Measurements from ENCODE around the gene DMXL1.
"Not testable (repeated sequence)": the region's sequence is repeated elsewhere in the genome, so short reads cannot be mapped to it uniquely, and the experiment has no call there.

Gene DMXL1

GRCh38 chr5:119063579-119064379, 7.1 kb upstream of the DMXL1 start:
- no peak overlapping the region for H3K4me3 ChIP-seq (ENCODE audit: low read depth, low read length)
- TF ChIP-seq, protein P1, sequence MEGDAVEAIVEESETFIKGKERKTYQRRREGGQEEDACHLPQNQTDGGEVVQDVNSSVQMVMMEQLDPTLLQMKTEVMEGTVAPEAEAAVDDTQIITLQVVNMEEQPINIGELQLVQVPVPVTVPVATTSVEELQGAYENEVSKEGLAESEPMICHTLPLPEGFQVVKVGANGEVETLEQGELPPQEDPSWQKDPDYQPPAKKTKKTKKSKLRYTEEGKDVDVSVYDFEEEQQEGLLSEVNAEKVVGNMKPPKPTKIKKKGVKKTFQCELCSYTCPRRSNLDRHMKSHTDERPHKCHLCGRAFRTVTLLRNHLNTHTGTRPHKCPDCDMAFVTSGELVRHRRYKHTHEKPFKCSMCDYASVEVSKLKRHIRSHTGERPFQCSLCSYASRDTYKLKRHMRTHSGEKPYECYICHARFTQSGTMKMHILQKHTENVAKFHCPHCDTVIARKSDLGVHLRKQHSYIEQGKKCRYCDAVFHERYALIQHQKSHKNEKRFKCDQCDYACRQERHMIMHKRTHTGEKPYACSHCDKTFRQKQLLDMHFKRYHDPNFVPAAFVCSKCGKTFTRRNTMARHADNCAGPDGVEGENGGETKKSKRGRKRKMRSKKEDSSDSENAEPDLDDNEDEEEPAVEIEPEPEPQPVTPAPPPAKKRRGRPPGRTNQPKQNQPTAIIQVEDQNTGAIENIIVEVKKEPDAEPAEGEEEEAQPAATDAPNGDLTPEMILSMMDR (IDR thresholded peaks at IDR 0.05; ENCODE audit: insufficient read depth, low read depth, low read length, missing control alignments) = no peak
- no peak for DNase-seq (ENCODE audit: low read depth)

GRCh38 chr5:119067450-119067849, 3.4 kb upstream of the DMXL1 start:
- TF ChIP-seq, protein P1 (IDR thresholded peaks at IDR 0.05; ENCODE audit: insufficient read depth, low read depth, low read length, missing control alignments) = no peak
- DNase-seq (ENCODE audit: low read depth) = no peak
- H3K4me3 ChIP-seq (ENCODE audit: low read depth, low read length) = no peak overlapping the region

DNA sequence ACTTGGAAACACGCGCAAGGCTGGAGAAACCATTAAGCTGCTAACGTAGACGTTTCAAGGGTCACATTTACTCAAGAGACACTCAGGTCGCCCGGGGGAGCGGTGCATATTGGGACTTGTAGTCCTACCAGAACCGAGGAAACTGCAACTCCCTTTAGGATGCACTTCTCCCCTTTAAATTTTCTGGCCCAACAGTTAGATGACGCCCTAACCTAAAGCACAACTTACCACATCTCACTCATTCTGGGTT, 384 bp upstream of the DMXL1 start:
- TF ChIP-seq, protein P1 (IDR thresholded peaks at IDR 0.05; ENCODE audit: insufficient read depth, low read depth, low read length, missing control alignments) = no peak
- DNase-seq (ENCODE audit: low read depth) = no peak
- peak overlapping the region; percentile 72 for H3K4me3 ChIP-seq (ENCODE audit: low read depth, low read length)

DNA sequence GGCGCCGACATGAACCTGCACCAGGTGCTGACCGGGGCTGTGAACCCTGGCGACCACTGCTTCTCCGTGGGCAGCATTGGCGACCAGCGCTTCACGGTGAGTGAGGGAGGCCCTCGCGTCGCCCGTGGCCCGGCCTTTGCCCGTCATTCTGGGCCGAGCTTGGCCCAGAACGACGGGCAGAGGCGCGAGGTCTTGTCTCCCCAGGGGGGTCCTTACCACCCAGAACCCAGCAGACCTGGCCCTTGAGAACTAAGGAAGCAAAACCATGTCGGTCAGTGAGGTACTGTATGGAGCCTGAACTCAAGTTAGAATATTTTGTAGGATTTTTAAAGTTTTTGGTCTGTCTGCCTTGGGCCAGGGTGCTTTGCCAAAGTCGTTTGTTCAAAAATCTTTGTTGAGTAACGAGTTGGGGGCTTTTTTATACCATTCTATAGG, 691 bp downstream of the DMXL1 start:
- TF ChIP-seq, protein P1 (IDR thresholded peaks at IDR 0.05; ENCODE audit: insufficient read depth, low read depth, low read length, missing control alignments) = no peak
- DNase-seq (ENCODE audit: low read depth) = no peak
- peak overlapping the region; percentile 72 for H3K4me3 ChIP-seq (ENCODE audit: low read depth, low read length)

- DNase-seq (ENCODE audit: low read depth) = no peak
- peak overlapping the region; percentile 72 for H3K4me3 ChIP-seq (ENCODE audit: low read depth, low read length)
- TF ChIP-seq, protein P1 (IDR thresholded peaks at IDR 0.05; ENCODE audit: insufficient read depth, low read depth, low read length, missing control alignments) = no peak
Observed at GRCh38 chr5:119072496-119072895, 1.6 kb downstream of the DMXL1 start.

DNA sequence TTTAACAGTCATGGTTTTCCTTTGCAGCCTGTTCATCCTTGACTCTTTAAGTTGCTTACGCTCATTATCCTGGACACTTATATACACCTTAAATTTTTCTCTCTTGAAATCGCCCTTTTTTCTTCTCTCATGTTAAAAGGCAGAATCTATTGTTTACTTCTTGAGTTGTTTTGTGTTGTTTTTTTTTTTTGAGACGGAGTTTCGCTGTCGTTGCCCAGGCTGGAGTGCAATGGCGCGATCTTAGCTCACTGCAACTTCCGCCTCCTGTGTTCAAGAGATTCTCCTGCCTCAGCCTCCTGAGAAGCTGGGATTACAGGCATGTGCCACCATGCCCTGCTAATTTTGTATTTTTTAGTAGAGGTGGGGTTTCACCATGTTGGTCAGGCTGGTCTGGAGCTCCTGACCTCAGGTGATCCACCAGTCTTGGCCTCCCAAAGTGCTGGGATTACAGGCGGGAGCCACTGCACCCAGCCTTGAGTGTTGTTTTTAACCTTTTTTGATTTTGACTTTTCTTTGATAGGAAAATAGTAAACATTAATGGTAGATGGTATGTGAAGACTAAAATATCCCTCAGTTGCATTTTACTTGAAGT, 3.0 kb downstream of the DMXL1 start:
- not testable (repeated sequence) for DNase-seq (ENCODE audit: low read depth)
- H3K4me3 ChIP-seq (ENCODE audit: low read depth, low read length) = peak overlapping the region; percentile 72

GRCh38 chr5:119074419-119074818, 3.5 kb downstream of the DMXL1 start:
- DNase-seq (ENCODE audit: low read depth) = peak; percentile 72
- peak overlapping the region; percentile 72 for H3K4me3 ChIP-seq (ENCODE audit: low read depth, low read length)
- TF ChIP-seq, protein P1 (IDR thresholded peaks at IDR 0.05; ENCODE audit: insufficient read depth, low read depth, low read length, missing control alignments) = no peak

- not testable (repeated sequence) for DNase-seq (ENCODE audit: low read depth)
- peak overlapping the region; percentile 72 for H3K4me3 ChIP-seq (ENCODE audit: low read depth, low read length)
Observed at GRCh38 chr5:119075269-119075668, 4.4 kb downstream of the DMXL1 start.
